22Rv1 (cell line): ENCODE measurements around the gene TMCO4.
"Not testable (repeated sequence)": the region's sequence is repeated elsewhere in the genome, so short reads cannot be mapped to it uniquely, and the experiment has no call there.

Source experiments
- CTCF ChIP-seq: fragments of 450-650 bp; IDR thresholded peaks from 2 replicates; pipeline ENCODE4 v1.5.1; 2017; ENCODE audit warnings: mild to moderate bottlenecking
- ZFX ChIP-seq: fragments of 450-650 bp; IDR thresholded peaks from 2 replicates; pipeline ENCODE4 v1.6.1; 2017; ENCODE audit warnings: antibody characterized with exemption, borderline replicate concordance

GRCh38 chr1:19790061-19790975 lies 9.4 kb downstream of the TMCO4 start:
- TF ChIP-seq CTCF, ZFX: not testable (repeated sequence)
